Adipose tissue (tissue), 3 donors: ENCODE data around the gene SELENOO. TPM values are rescaled to one million over a fixed set of nuclear protein-coding genes. Genes with fewer than 3 reads are reported as not detected.

Source experiments
- H3K27ac ChIP-seq: one replicate; pipeline ENCODE4 v1.5.1; 2013; ENCODE audit warnings: low read depth, low read length
- WGBS, 3 donors: extraction: QIAGEN DNeasy Blood & Tissue Kit; methylation state at CpG; one replicate each; pipeline ENCODE4 v1.1.7; 2013; 5-methylcytosine and 5-hydroxymethylcytosine counted together
- polyA plus RNA-seq, 3 donors: library from polyadenylated mRNA; stranded (reverse); fragments of 200-250 nt; gene quantifications; one replicate each; pipeline ENCODE4 v1.2.3, GENCODE V29; 2013
- donor health status: healthy with polysubstance abuse.
- donor health status: Bipolar disorder and iron deficiency.
- donor health status: healthy.

Gene SELENOO
- polyA plus RNA-seq, 3 donors: 21.3 to 22.3 (median 21.4) TPM

- 92 to 93% (median 93%) methylated on average over 19 of the region's 19 CpGs for WGBS, 3 donors
- H3K27ac ChIP-seq: no peak overlapping the region
Observed at GRCh38 chr22:50221410-50222300, 20.8 kb downstream of the SELENOO start.

- 79 to 87% (median 86%) methylated on average over 8 of the region's 8 CpGs for WGBS, 3 donors
Observed at GRCh38 chr22:50222508-50222907, 21.7 kb downstream of the SELENOO start.

GRCh38 chr22:50224071-50224470, 23.3 kb downstream of the SELENOO start:
- 89 to 93% (median 92%) methylated on average over 16 of the region's 16 CpGs for WGBS, 3 donors
- H3K27ac ChIP-seq: no peak overlapping the region

More at GRCh38 chr22:50222508-50222907, 21.7 kb downstream of the SELENOO start:
- H3K27ac ChIP-seq: no peak overlapping the region

DNA sequence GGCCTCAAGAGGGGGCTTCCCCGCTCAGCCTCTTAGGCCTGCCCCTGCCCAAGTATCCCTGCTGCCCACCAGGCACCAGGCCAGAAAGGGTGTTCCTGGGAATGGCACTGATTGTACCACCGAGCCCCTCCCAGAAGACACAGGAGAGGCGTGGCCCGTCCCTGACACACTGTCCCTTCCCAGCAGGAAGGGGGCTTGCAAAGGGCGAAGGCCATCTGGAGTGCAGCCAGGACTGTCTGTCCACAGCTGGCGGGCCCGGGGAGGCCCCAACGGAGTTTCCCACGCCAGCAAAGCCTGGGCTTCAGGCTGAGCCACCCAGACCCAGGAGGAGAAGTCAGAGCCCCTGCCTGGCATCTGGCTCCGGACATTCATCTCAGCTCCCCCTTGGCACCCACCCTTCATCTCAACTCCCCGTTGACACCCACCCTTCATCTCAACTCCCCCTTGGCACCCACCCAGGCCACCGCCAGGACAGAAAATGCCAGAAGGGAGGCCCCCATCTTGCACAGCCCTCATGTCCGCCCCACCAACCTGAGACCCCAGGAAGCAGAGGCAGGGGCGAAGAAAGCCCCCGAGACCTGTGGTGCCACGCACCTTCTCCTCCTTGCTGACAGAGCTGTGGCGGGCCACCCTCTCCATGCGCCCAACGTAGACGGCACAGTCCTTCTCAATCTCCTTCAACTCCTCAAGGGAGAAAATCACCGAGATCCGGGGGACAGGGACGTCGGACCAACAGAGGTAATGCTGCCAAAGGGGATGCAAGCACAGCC, 24.6 kb downstream of the SELENOO start:
- H3K27ac ChIP-seq: no peak overlapping the region
- 67 to 91% (median 91%) methylated on average over 22 to 24 of the region's 24 CpGs for WGBS, 3 donors

GRCh38 chr22:50226063-50226874, 25.5 kb downstream of the SELENOO start:
- H3K27ac ChIP-seq: no peak overlapping the region
- WGBS, 3 donors: 93 to 94% (median 93%) methylated on average over 27 to 31 of the region's 31 CpGs

DNA sequence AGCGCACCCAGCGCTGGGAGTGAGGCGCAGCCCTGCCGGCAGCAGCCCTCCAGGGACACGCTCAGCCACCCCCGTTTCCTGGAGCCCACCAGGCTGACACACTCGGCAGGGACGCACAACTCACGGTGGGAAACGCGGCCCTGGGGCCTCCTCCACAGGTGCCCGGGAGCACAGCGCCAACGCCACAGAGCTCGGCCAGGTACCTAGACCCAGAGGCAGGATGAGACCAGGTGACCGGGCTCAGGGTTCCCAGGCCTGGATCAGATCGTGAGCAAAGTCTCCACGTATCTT, 26.0 kb downstream of the SELENOO start:
- 90 to 95% (median 93%) methylated on average over 17 to 18 of the region's 18 CpGs for WGBS, 3 donors
- H3K27ac ChIP-seq: no peak overlapping the region

GRCh38 chr22:50227579-50228215, 26.9 kb downstream of the SELENOO start:
- WGBS, 3 donors: 93 to 94% (median 93%) methylated on average over 25 of the region's 25 CpGs
- H3K27ac ChIP-seq: no peak overlapping the region

GRCh38 chr22:50228366-50228765, 27.6 kb downstream of the SELENOO start:
- no peak overlapping the region for H3K27ac ChIP-seq
- WGBS, 3 donors: 92 to 99% (median 95%) methylated on average over 8 to 9 of the region's 9 CpGs

DNA sequence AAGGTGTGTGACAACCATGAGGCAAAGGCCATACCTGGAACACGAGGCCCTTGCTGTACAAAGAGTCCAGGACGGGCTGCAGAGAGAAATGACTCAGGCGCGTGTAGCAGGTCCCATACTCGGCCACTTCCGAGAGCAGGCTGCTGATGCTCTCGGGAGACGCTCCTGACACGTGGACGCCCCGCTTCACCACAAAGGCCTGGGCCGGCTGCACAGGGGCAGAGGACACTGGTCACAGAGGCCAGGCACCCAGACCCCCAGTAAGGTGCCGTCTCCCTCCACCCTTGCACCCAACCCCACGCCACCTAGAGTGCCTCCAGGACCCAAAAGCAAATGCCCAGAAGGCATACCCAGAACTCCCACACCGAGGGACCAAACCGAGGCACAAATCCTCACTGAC, 28.6 kb downstream of the SELENOO start:
- H3K27ac ChIP-seq: no peak overlapping the region
- WGBS, 3 donors: 94 to 97% (median 96%) methylated on average over 16 of the region's 16 CpGs

GRCh38 chr22:50232481-50233151, 31.8 kb downstream of the SELENOO start:
- H3K27ac ChIP-seq: no peak overlapping the region
- 89 to 92% (median 91%) methylated on average over 20 of the region's 20 CpGs for WGBS, 3 donors

GRCh38 chr22:50233223-50233622, 32.4 kb downstream of the SELENOO start:
- no peak overlapping the region for H3K27ac ChIP-seq
- 87 to 94% (median 93%) methylated on average over 18 of the region's 18 CpGs for WGBS, 3 donors

DNA sequence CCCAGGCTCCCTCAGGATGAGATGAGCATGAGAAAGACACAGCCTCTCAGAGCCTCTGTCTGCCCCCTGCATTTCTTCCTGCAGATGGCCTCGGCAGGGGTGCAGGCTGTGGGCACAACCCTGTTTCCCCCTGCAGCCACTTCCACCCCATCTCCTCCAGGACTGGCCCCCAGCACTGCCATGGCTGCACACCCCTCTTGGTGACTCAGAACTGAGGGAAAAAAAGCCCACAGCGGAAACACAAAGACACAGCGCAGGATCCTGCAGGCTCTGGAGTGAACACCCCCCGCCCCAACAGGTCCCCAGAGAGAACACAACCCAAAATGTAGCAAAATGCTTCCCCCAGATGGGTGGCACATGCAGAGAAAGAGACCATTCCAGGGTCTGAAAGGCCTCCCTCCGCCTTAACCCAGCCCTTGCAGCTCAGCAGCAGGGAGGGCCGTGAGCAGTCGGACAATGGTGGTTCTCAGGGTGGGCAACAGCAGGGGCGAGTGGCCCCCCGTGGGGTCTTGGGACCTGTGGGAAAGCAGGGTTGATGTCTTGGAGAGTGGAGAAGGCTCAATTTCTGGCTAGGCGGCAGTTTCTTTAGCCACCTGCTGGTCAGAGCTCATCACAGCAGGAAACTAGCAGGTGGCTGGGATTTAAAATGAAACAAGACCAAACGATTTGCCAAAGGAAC, 36.1 kb downstream of the SELENOO start:
- H3K27ac ChIP-seq: no peak overlapping the region
- WGBS, 3 donors: 68 to 76% (median 71%) methylated on average over 11 of the region's 11 CpGs

DNA sequence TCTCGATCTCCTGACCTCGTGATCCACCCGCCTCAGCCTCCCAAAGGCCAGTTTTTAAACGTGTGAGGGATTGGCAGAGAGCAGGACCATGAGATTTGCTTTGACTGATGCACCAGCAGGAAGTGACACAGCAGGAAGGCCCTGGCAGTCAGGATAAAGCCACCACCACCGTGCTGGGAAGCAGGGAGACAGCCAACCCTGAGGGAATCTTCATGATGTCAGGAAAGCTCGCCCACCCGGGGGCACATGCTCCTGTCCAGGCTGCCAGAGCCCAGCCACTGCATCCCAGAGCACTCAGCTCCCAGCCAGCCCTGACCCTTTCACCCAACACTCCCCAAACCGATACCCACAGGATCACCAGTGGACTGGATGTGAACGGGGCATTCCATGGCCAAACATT, 37.9 kb downstream of the SELENOO start:
- H3K27ac ChIP-seq: no peak overlapping the region
- 77 to 91% (median 81%) methylated on average over 8 to 9 of the region's 9 CpGs for WGBS, 3 donors

DNA sequence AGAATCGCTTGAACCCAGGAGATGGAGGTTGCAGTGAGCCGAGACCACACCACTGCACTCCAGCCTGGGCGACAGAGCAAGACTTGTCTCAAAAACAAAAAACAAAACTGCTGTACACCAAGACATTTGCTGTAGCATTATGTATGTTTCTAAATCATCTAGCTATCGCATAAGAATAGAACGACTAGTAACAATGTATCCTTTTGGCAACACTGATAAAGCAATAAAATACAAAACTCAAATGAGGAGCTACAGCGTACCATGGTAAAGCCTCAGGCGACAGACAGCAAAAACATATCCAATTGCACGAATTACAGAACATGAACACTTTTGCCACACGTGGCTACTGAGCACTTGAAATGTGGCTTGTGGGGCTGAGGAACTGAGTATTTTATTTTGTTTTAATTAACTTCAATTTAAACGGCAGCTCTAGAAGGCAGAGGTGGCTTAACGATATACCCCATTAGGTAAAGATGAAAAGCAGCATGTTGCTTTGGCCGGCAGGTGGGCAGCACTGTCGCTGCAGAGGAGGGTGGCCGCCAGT, 41.7 kb downstream of the SELENOO start:
- no peak overlapping the region for H3K27ac ChIP-seq
- whole genome bisulfite sequencing, 3 donors: 59 to 70% (median 63%) methylated on average over 14 of the region's 14 CpGs

GRCh38 chr22:50243685-50244419, 43.0 kb downstream of the SELENOO start:
- WGBS, 3 donors: 12 to 16% (median 15%) methylated on average over 27 of the region's 27 CpGs
- no peak overlapping the region for H3K27ac ChIP-seq

- peak within 1 kb of the TSS; percentile 91 for H3K27ac ChIP-seq
- 0% methylated on average over 76 of the region's 76 CpGs for WGBS, 3 donors
Observed at GRCh38 chr22:50244420-50245213, 43.8 kb downstream of the SELENOO start, which contains the start of gene TUBGCP6. TUBGCP6 (minus strand) TSS chr22:50245023; CDS start chr22:50244459, 564 bp downstream.
